GM12878 (cell line): ENCODE data around the gene ANKFY1. TPM values are rescaled to one million over a fixed set of nuclear protein-coding genes. Genes with fewer than 3 reads are reported as not detected.

ENCODE experiments used
- ATAC-seq: fragments of 200-7000 bp; cut with Tn5 transposase; 3 replicates; pipeline ENCODE4 v1.9.1; 2020; ENCODE audit warnings: mild to moderate bottlenecking, moderate library complexity
- BruUV-seq: library from RNA; stranded (reverse); fragments of 400-500 nt; replicated peaks from 2 replicates; lab custom pipeline; 2021; lab: Mats Ljungman, UMichigan
- CTCF ChIA-PET: fragments of 300-600 bp; sonication (Branson Sonifier 250); formaldehyde crosslinking; extraction: SDS; loops from one replicate; lab custom pipeline; 2021; ENCODE audit warnings: inconsistent platforms; lab: Yijun Ruan, JAX
- POLR2A ChIA-PET: fragments of 350-600 bp; formaldehyde crosslinking; extraction: SDS; loops from one replicate; lab custom pipeline; 2021; ENCODE audit warnings: inconsistent platforms; lab: Charles Lee
- RAD21 ChIA-PET: fragments of 300-600 bp; sonication (Branson Sonifier 250); formaldehyde crosslinking; loops from one replicate; lab custom pipeline; 2023; ENCODE audit warnings: antibody characterized with exemption; ENCODE audit not compliant: unreplicated experiment; lab: Charles Lee
- SMC1A ChIA-PET: fragments of 300-600 bp; sonication (Branson Sonifier 250); formaldehyde crosslinking; loops from one replicate; lab custom pipeline; 2023; ENCODE audit not compliant: unreplicated experiment, uncharacterized antibody; lab: Charles Lee
- DNase-seq: peaks from one replicate; pipeline ENCODE4 v3.0.0-alpha.2; 2011; ENCODE audit warnings: low read depth, low spot score
- FAIRE-seq: peaks from 3 replicates; lab custom pipeline; 2011; peaks lifted over from hg19 to GRCh38; lab: Jason Lieb, UNC
- H2AFZ ChIP-seq: 2 replicates; pipeline ENCODE4 v1.6.0; 2011; ENCODE audit warnings: low read depth, low read length, control low read depth; ENCODE audit not compliant: control insufficient read depth
- H3K27ac ChIP-seq: 2 replicates; pipeline ENCODE4 v1.5.1; 2011; ENCODE audit warnings: control low read depth; ENCODE audit not compliant: control insufficient read depth, insufficient read depth
- H3K27me3 ChIP-seq, 2 experiments: replicated peaks in 1 of 2; 2 replicates each; pipeline versions ENCODE4 v1.6.0 to v1.6.1; 2011; ENCODE audit warnings: low read length in 1 of 2; ENCODE audit not compliant: control insufficient read depth in 2 of 2, insufficient read depth in 2 of 2
- H3K36me3 ChIP-seq, 2 experiments: 2 replicates each; pipeline ENCODE4 v1.5.1; 2011; ENCODE audit warnings: low read length in 1 of 2; ENCODE audit not compliant: control insufficient read depth in 2 of 2, insufficient read depth in 2 of 2
- H3K4me1 ChIP-seq: 2 replicates; pipeline ENCODE4 v1.6.1; 2011; ENCODE audit warnings: mild to moderate bottlenecking, low read length, moderate library complexity, mixed read lengths; ENCODE audit not compliant: control insufficient read depth, insufficient read depth
- H3K4me2 ChIP-seq: 2 replicates; pipeline ENCODE4 v1.6.0; 2011; ENCODE audit warnings: control low read depth; ENCODE audit not compliant: control insufficient read depth, insufficient read depth
- H3K4me3 ChIP-seq: fragments of 200-600 bp; sonication (generic); 2 replicates; pipeline ENCODE4 v1.5.1; 2016
- H3K79me2 ChIP-seq: 2 replicates; pipeline ENCODE4 v1.6.0; 2011; ENCODE audit warnings: low read length; ENCODE audit not compliant: control insufficient read depth, insufficient read depth
- H3K9ac ChIP-seq: 2 replicates; pipeline ENCODE4 v1.8.0; 2011; ENCODE audit warnings: low read length, control low read depth, mixed read lengths; ENCODE audit not compliant: control insufficient read depth, insufficient read depth
- H3K9me3 ChIP-seq: replicated peaks from 3 replicates; pipeline ENCODE4 v1.5.1; 2011; ENCODE audit warnings: mild to moderate bottlenecking, low read length; ENCODE audit not compliant: control insufficient read depth, insufficient read depth
- H4K20me1 ChIP-seq: 2 replicates; pipeline ENCODE4 v1.6.0; 2011; ENCODE audit not compliant: control insufficient read depth, insufficient read depth
- BCL3 ChIP-seq: IDR thresholded peaks from 2 replicates; pipeline ENCODE4 v1.6.1; 2011; ENCODE audit warnings: borderline replicate concordance, low read depth, mild to moderate bottlenecking, moderate library complexity, low read length; ENCODE audit not compliant: insufficient read depth, poor library complexity, severe bottlenecking
- BCLAF1 ChIP-seq: fragments of 450-650 bp; IDR thresholded peaks from 2 replicates; pipeline ENCODE4 v1.6.1; 2017; ENCODE audit warnings: antibody characterized with exemption, mild to moderate bottlenecking, moderate library complexity
- HDAC2 ChIP-seq: fragments of 200-600 bp; sonication (generic); IDR thresholded peaks from 2 replicates; pipeline ENCODE4 v1.6.1; 2017
- SMAD1 ChIP-seq: fragments of 450-650 bp; IDR thresholded peaks from 2 replicates; pipeline ENCODE4 v1.6.1; 2018; ENCODE audit warnings: mild to moderate bottlenecking, low read depth; ENCODE audit not compliant: partially characterized antibody
- ZNF592 ChIP-seq: fragments of 450-650 bp; IDR thresholded peaks from 2 replicates; pipeline ENCODE4 v1.6.1; 2017; ENCODE audit warnings: mild to moderate bottlenecking, moderate library complexity
- ZNF622 ChIP-seq: fragments of 450-650 bp; IDR thresholded peaks from 2 replicates; pipeline ENCODE4 v1.6.1; 2017; ENCODE audit warnings: mild to moderate bottlenecking, inconsistent platforms
- WGBS: methylation state at CpG from one replicate; pipeline ENCODE4 v1.1.6; 2016; ENCODE audit warnings: low lambda C conversion rate; ENCODE audit not compliant: insufficient replicate concordance, insufficient coverage; ENCODE audit errors: missing lambda C conversion rate; 5-methylcytosine and 5-hydroxymethylcytosine counted together
- in situ Hi-C: fragments of 300-500 bp; cut with MboI; formaldehyde crosslinking; loops from 9 replicates; pipeline ENCODE4 v1.14.3; 2018; ENCODE audit warnings: mixed read lengths
- intact Hi-C: fragments of 100-400 bp; cut with micrococcal nuclease; formaldehyde crosslinking; loops from one replicate; pipeline ENCODE4 v1.14.2; 2022; ENCODE audit not compliant: unreplicated experiment
- polyA plus RNA-seq, 11 experiments: library from polyadenylated mRNA; depleted of rRNA in 4 of 11; unstranded in 6 of 11; stranded (reverse) in 5 of 11; fragments of >200 nt; fragmentation: Nextera tagmentation in 4 of 11; fragmentation: Illumina TruSeq in 1 of 11; extraction: Ambion mirVana in 4 of 11; extraction: Trizol in 1 of 11; gene quantifications; 1 replicate in 1 of 11; 2 replicates in 10 of 11; pipeline versions ENCODE4 v1.2.1 to v1.2.3, GENCODE V29; 2011 to 2016; ENCODE audit warnings: inconsistent platforms in 2 of 11, missing spikeins in 2 of 11, low read depth in 1 of 11
- total RNA-seq, 4 experiments: library from RNA; depleted of rRNA in 3 of 4; stranded (reverse); fragments of >200 nt in 3 of 4; fragmentation: Illumina TruSeq in 1 of 4; extraction: Trizol in 1 of 4; gene quantifications; 2 replicates each; pipeline versions ENCODE4 v1.2.1 to v1.2.3, GENCODE V29; 2013 to 2021

The ANKFY1 gene
- total and polyA plus RNA-seq, 10 of the 15 experiments (the other 5 are each of a cell fraction or from before 2014, with no cell fraction given): 3.0 to 27.7 (median 16.4) TPM

- TF ChIP-seq BCL3 (peak; percentile 41), HDAC2 (no peak)
- FAIRE-seq (no peak), ATAC-seq (no peak), DNase-seq (no peak)
- POLR2A ChIA-PET: interaction anchor here (1.1 kb wide), 1 partner anchor 22 kb away, joined by 4 read pairs; no protein-coding TSS in a partner anchor
- Histone ChIP-seq H3K27ac (no peak overlapping the region), H4K20me1 (no peaks in the 10 kb centered on the region), H3K4me2 (no peak overlapping the region), H3K4me3 (no peak overlapping the region), H3K9me3 (no peaks in the 10 kb centered on the region), H3K36me3 (0 out of 4 replicates have a peak, but pooled peaks cover 0 to 6% of the 10 kb centered on the region in 2 experiments), H3K79me2 (no peaks in the 10 kb centered on the region), H3K27me3 (no peaks in the 10 kb centered on the region), H3K4me1 (peaks cover 7% of the 10 kb centered on the region), H2AFZ (no peak overlapping the region), H3K9ac (no peak overlapping the region)
- WGBS: 97% methylated on average over 19 of the region's 19 CpGs
- SMC1A ChIA-PET: interaction anchor here (1.0 kb wide), 1 partner anchor 15 kb away, joined by 3 read pairs; no protein-coding TSS in a partner anchor
- CTCF ChIA-PET: interaction anchor here (0.6 kb wide), 1 partner anchor 1744 kb away, joined by 3 read pairs; no protein-coding TSS in a partner anchor
- RAD21 ChIA-PET: no interaction called here
- BruUV-seq: no TSS peak
- intact Hi-C loops: no loop called here
- in situ Hi-C loops: no loop called here
Observed at GRCh38 chr17:4160294-4160859, 103.4 kb downstream of the ANKFY1 start.

- CTCF ChIA-PET: interaction anchor here (0.6 kb wide), 1 partner anchor 1744 kb away, joined by 3 read pairs; no protein-coding TSS in a partner anchor
- WGBS: 96% methylated on average over 15 of the region's 15 CpGs
- ATAC-seq: no peak
- POLR2A ChIA-PET: interaction anchor here (0.9 to 1.3 kb wide), 3 partner anchors 9 to 21 kb away, joined by 3 to 7 read pairs (median 4); no protein-coding TSS in a partner anchor
- H2AFZ ChIP-seq: no peak overlapping the region
- no peaks in the 10 kb centered on the region for H3K36me3 ChIP-seq
- in situ Hi-C loops (no loop called here), intact Hi-C loops (no loop called here)
- no peaks in the 10 kb centered on the region for H4K20me1 ChIP-seq
- no peak for FAIRE-seq
- SMC1A ChIA-PET: interaction anchor here (1.0 kb wide), 2 partner anchors 15 kb away, joined by 3 read pairs; no protein-coding TSS in a partner anchor
- H3K79me2 ChIP-seq: no peaks in the 10 kb centered on the region
- RAD21 ChIA-PET: interaction anchor here (0.7 kb wide), 1 partner anchor 88 kb away, joined by 3 read pairs; no protein-coding TSS in a partner anchor
- no peak for DNase-seq
- H3K27ac ChIP-seq: no peak overlapping the region
- H3K27me3 ChIP-seq: no peaks in the 10 kb centered on the region
- no TSS peak for BruUV-seq
- no peak overlapping the region for H3K4me2 ChIP-seq
- peaks cover 7% of the 10 kb centered on the region for H3K4me1 ChIP-seq
- H3K9ac ChIP-seq: no peak overlapping the region
- no peak overlapping the region for H3K4me3 ChIP-seq
- no peaks in the 10 kb centered on the region for H3K9me3 ChIP-seq
- no peak for TF ChIP-seq BCLAF1
- no peak for TF ChIP-seq ZNF592
- TF ChIP-seq ZNF622: no peak
- no peak for TF ChIP-seq SMAD1
Observed at GRCh38 chr17:4159761-4160160, 104.0 kb downstream of the ANKFY1 start.
